ENCODE results near the gene CDH4. TPM values are rescaled to one million over a fixed set of nuclear protein-coding genes. Genes with fewer than 3 reads are reported as not detected.

The CDH4 gene
- total RNA-seq, 1 experiment from 2014 or later, result 25.0 TPM

- Mint-ChIP-seq H3K27ac (ENCODE audit: low read depth, unreplicated experiment) (no peak overlapping the region), H3K9me3 (ENCODE audit: unreplicated experiment) (no peaks in the 10 kb centered on the region), H3K36me3 (ENCODE audit: insufficient read depth, unreplicated experiment) (peaks cover 5% of the 10 kb centered on the region), H3K4me3 (ENCODE audit: unreplicated experiment) (no peak overlapping the region), H3K4me1 (ENCODE audit: insufficient read depth, unreplicated experiment) (no peaks in the 10 kb centered on the region), H3K27me3 (ENCODE audit: insufficient read depth, unreplicated experiment) (no peaks in the 10 kb centered on the region)
- no peak for TF ChIP-seq CTCF (IDR thresholded peaks at IDR 0.05; ENCODE audit: unreplicated experiment)
- BruUV-seq (replicated peaks), result no TSS peak
- ChIA-PET POLR2A (no interaction called here), CTCF (no interaction called here)
- no peak for DNase-seq (ENCODE audit: unreplicated experiment)
- intact Hi-C loops (cut with micrococcal nuclease), result no loop called here
Measured at GRCh38 chr20:61778495-61778863, 526.4 kb downstream of the CDH4 start.

- H3K27me3 Mint-ChIP-seq (ENCODE audit: insufficient read depth, unreplicated experiment), result no peaks in the 10 kb centered on the region
- no peak for DNase-seq (ENCODE audit: unreplicated experiment)
- ChIA-PET CTCF (interaction anchor here (1.0 kb wide), 1 partner anchor 108 kb away, joined by 3 read pairs; no protein-coding TSS in a partner anchor), POLR2A (interaction anchor here (1.1 kb wide), 1 partner anchor 26 kb away, joined by 3 read pairs; no protein-coding TSS in a partner anchor)
- no peak overlapping the region for H3K27ac Mint-ChIP-seq (ENCODE audit: low read depth, unreplicated experiment)
- H3K36me3 Mint-ChIP-seq (ENCODE audit: insufficient read depth, unreplicated experiment), result peaks cover 5% of the 10 kb centered on the region
- no peaks in the 10 kb centered on the region for H3K4me1 Mint-ChIP-seq (ENCODE audit: insufficient read depth, unreplicated experiment)
- no peak overlapping the region for H3K4me3 Mint-ChIP-seq (ENCODE audit: unreplicated experiment)
- TF ChIP-seq CTCF (IDR thresholded peaks at IDR 0.05; ENCODE audit: unreplicated experiment), result no peak
- intact Hi-C loops (cut with micrococcal nuclease), result no loop called here
- H3K9me3 Mint-ChIP-seq (ENCODE audit: unreplicated experiment), result no peaks in the 10 kb centered on the region
- no TSS peak for BruUV-seq (replicated peaks)
Measured at GRCh38 chr20:61779176-61779965, 527.3 kb downstream of the CDH4 start.

DNA sequence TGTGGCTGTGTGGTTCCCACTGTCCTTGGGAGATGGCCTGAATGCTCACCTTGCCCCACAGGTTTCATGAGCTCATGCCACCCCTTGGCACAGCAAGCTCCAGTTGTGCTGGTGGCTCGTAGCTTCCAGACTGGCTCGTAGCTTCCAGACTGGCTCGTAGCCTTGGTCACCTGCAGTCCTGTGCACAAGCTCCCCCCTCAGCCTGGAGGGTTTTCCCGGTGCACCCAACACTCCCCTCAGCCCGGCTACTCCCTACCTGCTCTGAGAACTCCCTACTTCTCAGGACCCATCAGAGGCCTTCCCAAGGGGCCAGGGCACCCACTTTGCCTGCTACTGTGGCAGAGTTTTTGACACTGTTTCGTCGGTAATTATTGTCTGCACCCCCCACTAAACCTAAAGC, 528.0 kb downstream of the CDH4 start:
- intact Hi-C loops (cut with micrococcal nuclease), result no loop called here
- CTCF ChIA-PET, result interaction anchor here (0.7 kb wide), 1 partner anchor 551 kb away, joined by 4 read pairs; no protein-coding TSS in a partner anchor

More for the DNA sequence above, 528.0 kb downstream of the CDH4 start:
- Mint-ChIP-seq H3K27me3 (ENCODE audit: insufficient read depth, unreplicated experiment) (no peaks in the 10 kb centered on the region), H3K27ac (ENCODE audit: low read depth, unreplicated experiment) (no peak overlapping the region), H3K9me3 (ENCODE audit: unreplicated experiment) (no peaks in the 10 kb centered on the region), H3K4me3 (ENCODE audit: unreplicated experiment) (no peak overlapping the region), H3K36me3 (ENCODE audit: insufficient read depth, unreplicated experiment) (peaks cover 5% of the 10 kb centered on the region), H3K4me1 (ENCODE audit: insufficient read depth, unreplicated experiment) (no peaks in the 10 kb centered on the region)
- no TSS peak for BruUV-seq (replicated peaks)
- DNase-seq (ENCODE audit: unreplicated experiment), result no peak
- POLR2A ChIA-PET, result interaction anchor here (1.1 kb wide), 1 partner anchor 27 kb away, joined by 3 read pairs; no protein-coding TSS in a partner anchor
- TF ChIP-seq CTCF (IDR thresholded peaks at IDR 0.05; ENCODE audit: unreplicated experiment), result no peak

All from MCF 10A (cell line).